ENCODE measurements around the gene SLC26A3.
"Not testable (repeated sequence)": the region's sequence is repeated elsewhere in the genome, so short reads cannot be mapped to it uniquely, and the experiment has no call there.

GRCh38 chr7:107847836-107848175 is 44.8 kb upstream of the SLC26A3 start:
- TF ChIP-seq CTCF (conservative IDR thresholded peaks at IDR 0.05; ENCODE audit: low read depth, low read length); EZH2 (IDR thresholded peaks at IDR 0.05; ENCODE audit: low read length, unreplicated experiment): not testable (repeated sequence)

Data from PC-3 (cell line).